LNCAP (cell line): ENCODE results near the gene SLC28A3.

Experiments used
- TF ChIP-seq, protein P1 (sequence below): fragments of 450-650 bp; IDR thresholded peaks from 2 replicates; pipeline ENCODE4 v1.5.1; 2017; ENCODE audit warnings: mild to moderate bottlenecking

Gene SLC28A3

DNA sequence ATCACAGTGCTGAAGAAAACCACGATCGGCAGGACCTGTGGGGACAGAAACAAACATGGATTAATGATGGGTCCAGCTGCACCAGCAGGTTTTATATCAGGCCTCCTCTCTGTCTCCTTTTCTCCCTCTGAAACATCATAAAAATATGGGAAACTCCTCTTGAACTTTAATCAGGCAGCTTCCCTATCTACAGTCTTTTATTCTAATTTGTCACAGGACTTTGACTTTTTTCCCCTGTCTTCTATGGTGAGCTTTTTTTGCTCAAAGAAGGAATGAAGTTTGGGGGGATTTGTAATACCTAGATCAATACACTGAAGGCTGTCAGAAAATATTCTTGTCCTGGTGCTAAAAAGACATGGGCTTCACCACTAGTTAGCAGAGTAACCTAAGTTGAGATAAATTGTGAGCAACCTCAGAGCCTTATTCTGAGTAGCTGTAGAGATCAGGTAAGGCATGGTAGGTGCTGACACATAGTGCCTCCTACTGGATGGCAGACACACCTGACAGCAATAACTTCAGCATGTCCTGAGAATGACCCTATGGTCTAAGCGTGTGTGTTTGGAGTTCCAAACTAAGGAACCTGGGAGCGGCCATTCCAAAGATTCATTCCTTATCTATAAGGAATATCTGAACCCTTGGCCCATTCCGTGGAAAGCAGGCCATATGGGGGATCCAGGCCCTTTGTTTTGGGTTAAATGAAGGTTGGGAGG is 46.2 kb downstream of the SLC28A3 start:
- TF ChIP-seq, protein P1, sequence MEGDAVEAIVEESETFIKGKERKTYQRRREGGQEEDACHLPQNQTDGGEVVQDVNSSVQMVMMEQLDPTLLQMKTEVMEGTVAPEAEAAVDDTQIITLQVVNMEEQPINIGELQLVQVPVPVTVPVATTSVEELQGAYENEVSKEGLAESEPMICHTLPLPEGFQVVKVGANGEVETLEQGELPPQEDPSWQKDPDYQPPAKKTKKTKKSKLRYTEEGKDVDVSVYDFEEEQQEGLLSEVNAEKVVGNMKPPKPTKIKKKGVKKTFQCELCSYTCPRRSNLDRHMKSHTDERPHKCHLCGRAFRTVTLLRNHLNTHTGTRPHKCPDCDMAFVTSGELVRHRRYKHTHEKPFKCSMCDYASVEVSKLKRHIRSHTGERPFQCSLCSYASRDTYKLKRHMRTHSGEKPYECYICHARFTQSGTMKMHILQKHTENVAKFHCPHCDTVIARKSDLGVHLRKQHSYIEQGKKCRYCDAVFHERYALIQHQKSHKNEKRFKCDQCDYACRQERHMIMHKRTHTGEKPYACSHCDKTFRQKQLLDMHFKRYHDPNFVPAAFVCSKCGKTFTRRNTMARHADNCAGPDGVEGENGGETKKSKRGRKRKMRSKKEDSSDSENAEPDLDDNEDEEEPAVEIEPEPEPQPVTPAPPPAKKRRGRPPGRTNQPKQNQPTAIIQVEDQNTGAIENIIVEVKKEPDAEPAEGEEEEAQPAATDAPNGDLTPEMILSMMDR = peak; percentile 49; the same call in 1 of the 2 replicates

DNA sequence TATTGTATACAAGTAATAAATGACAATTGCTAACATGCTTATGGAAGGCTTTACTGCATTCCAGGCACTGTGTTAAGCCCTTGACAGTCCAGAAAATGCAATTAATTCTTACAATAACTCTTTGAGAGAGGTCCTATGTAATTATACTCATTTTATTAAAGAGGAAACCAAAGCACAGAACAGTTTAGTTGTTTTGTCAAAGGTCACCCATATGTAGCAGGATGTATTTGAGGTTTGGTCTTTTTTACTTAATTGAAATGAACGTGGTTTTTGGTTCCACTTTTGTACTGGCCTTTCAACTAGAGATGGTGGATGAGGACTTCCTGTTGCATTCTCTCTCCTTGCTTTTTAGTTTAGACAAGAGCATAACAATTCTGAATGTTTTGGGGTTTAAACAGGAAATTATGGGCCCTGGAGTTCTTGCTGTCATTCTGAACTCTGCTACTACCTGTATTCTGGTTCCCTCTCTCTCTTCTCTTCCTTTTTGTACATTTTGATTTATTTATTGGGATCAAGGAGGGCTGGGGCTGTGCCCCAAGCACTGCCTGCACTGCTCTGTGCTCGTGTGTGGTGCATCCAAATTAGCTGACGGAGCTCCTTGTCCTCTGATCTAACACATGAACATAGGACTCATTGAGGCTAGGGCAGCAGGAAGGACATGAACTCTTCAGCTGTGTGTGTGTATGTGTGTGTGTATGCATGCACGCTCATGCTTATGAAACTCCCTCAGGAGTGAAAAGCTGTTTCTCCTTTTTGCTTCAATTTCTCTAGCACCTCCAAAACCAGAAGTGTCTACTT is 47.4 kb downstream of the SLC28A3 start:
- TF ChIP-seq, protein P1 = no peak

DNA sequence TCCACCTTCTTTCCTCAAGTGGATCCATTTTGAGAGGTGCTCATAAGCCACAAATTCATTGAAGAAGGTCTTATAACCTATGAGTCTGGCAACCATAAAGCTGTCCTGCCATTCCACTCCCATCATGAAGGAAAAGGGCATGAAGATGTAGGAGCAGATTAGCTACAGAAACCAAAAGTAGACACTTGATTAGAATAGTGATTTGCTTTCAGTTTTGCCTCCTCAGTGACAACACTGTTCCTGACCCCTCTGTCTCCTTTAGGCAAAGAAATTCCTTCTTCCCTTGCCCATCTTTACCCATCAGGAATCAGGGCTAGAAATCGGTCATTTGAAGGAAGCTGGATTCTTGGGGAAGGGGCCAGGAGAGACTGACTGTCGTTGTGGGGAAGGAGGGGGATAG is 55.2 kb downstream of the SLC28A3 start:
- TF ChIP-seq, protein P1 = no peak

DNA sequence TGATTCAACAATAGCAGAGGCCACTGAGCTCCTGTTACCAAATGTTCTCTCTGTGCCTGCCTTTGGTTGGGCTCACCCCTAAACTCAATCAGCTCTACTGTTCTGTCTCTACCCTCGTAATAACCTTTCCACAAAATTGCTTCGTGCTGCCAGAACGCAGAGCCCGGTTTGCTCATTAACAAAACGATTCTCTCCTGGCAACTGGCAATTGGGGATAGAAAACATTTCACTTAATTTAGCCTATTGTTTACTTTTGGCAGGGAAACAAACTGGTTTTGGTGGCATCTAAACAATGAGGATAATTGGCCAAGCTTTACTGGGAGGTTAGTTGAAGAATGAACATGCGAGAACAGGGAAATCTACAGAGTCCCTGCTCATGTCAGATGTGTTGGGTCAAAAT is 56.6 kb downstream of the SLC28A3 start:
- TF ChIP-seq, protein P1 = no peak

DNA sequence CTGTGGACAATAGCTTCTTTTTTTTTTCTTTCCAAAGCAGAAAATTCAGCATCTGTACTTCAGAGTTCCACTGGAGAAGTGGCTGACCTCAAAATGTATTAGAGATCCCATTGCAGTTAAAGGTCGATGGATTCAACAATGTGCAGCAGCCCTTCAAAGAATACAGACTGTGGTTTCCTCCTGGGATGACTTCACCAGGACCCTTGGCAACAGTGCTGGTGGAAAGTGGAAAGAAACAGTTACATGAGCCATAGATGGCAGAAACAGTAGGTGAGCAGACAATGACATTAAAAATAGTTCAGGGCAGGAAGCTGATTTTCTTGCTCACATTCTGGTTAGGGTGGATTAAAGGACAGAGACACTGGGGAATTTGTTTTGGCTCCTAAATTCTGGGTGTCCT is 62.4 kb downstream of the SLC28A3 start:
- TF ChIP-seq, protein P1 = no peak

DNA sequence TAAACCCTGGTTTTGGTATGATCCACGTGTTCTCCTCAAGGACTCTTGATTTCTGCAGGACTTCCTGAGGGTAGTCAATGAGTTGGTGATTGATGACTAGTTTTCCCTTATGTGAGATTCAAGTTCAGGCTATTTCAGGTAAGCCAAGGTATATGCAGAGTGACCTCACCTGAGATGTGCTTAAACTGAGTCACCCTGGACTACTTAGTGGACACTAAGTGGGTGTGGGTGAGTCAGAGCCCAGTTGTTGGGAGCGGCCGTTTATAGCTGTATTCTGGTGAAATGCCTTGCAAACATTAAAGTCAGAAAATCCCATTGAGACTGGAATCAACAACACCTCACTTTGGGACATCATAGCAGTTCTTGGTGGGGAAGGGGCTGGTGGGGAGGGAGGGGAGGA is 62.9 kb downstream of the SLC28A3 start:
- TF ChIP-seq, protein P1 = no peak

DNA sequence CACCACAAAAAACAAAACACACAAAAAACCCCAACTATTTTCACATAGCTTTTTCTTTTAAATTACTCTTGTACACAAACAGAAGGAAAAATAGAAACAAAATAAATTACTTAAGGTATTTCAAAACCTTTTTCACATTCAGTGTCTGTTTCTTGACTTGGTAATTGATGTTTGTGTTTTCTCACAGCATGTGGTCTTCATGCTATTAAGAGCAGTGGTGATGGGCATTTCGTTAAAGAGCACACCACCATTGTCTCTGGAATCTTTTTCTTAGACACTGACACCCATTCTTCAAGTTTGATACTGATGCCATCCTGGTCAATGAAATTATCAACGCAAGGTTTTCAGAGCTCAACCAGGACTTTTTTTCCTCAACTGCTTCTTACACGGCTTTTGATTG is 63.8 kb downstream of the SLC28A3 start:
- TF ChIP-seq, protein P1 = no peak
